Skeletal muscle satellite cell (primary cell): ENCODE data around the gene TMEFF2.
A peak's percentile ranks its signal among the peaks of the same experiment; 100 is the strongest.

Source experiments
- H3K27me3 ChIP-seq: 2 replicates; pipeline ENCODE4 v1.7.0; 2013; ENCODE audit warnings: low read length; ENCODE audit not compliant: control insufficient read depth, insufficient read depth
- H3K36me3 ChIP-seq: 2 replicates; pipeline ENCODE4 v1.7.0; 2013; ENCODE audit warnings: mild to moderate bottlenecking, control low read depth, low read length; ENCODE audit not compliant: insufficient read depth
- H3K4me1 ChIP-seq: 2 replicates; pipeline ENCODE4 v1.7.0; 2013; ENCODE audit warnings: low read length; ENCODE audit not compliant: control insufficient read depth, insufficient read depth
- H3K4me2 ChIP-seq: 2 replicates; pipeline ENCODE4 v1.7.0; 2013; ENCODE audit warnings: mild to moderate bottlenecking, low read length
- H3K4me3 ChIP-seq: 2 replicates; pipeline ENCODE4 v1.7.0; 2013; ENCODE audit warnings: low read length
- H3K9ac ChIP-seq: 2 replicates; pipeline ENCODE4 v1.7.0; 2013; ENCODE audit warnings: mild to moderate bottlenecking, low read depth, low read length, moderate library complexity
- H3K9me3 ChIP-seq: replicated peaks from 2 replicates; pipeline ENCODE4 v1.7.0; 2013; ENCODE audit warnings: mild to moderate bottlenecking, control low read depth, low read length

Gene TMEFF2

DNA sequence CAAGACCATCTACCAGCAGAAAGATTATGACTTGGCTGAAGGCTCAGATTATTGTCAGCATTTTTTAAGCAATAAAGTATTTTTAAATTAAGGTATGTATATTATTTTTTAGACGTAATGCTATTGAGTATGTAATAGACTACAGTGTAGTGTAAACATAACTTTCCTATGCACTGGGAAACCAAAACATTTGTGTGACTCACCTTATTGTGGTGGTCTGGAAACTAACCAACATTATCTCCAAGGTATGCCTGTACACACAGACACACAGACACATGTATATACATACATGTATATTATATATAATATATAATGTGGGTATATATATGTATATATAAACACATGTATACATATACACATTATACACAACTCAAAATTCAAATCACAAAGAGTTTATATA, 9.1 kb upstream of the TMEFF2 start:
- H3K4me2 ChIP-seq: no peak overlapping the region
- no peaks in the 10 kb centered on the region for H3K9me3 ChIP-seq
- no peaks in the 10 kb centered on the region for H3K27me3 ChIP-seq
- no peaks in the 10 kb centered on the region for H3K36me3 ChIP-seq
- H3K4me1 ChIP-seq: no peaks in the 10 kb centered on the region
- no peak overlapping the region for H3K9ac ChIP-seq
- H3K4me3 ChIP-seq: no peak overlapping the region

DNA sequence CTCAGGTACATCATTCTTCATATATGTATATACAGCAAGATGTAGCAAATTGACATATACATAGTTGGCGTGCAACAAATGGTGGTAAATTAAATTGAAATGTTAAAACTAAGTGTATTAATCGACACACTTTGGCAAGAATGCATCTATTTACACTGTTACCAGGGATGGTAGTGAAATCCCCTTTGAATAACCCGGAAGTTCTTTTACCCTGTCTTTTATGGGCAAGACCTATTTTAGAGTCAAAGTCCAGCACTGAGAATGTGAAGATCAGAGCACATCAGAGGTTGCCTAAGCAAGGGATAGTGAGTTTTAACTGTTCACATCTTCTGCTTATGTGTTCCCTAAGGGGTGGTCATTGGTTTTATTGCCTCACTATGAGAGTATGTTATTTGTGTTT, 7.6 kb upstream of the TMEFF2 start:
- Histone ChIP-seq H3K27me3 (no peaks in the 10 kb centered on the region), H3K4me2 (no peak overlapping the region), H3K4me1 (no peaks in the 10 kb centered on the region), H3K9me3 (no peaks in the 10 kb centered on the region), H3K36me3 (no peaks in the 10 kb centered on the region), H3K4me3 (no peak overlapping the region), H3K9ac (no peak overlapping the region)

DNA sequence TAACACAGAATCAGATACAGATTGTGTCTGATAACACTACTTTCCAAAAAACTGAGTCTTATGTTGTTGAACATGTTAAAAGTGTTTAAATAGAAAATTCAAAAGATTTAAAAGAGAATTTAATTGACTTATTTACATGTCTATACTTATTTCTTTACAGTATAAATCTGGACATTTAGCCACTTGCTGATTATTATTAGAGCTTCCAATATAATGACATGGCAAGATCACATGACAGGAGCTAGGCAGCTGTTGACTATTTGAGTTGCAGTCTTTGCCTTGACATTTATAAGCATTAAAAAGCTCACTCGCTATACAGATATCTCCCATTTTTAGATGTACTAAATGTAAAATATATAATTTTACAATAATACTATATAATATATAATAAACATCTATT, 6.4 kb upstream of the TMEFF2 start:
- peaks cover 8% of the 10 kb centered on the region for H3K4me1 ChIP-seq

DNA sequence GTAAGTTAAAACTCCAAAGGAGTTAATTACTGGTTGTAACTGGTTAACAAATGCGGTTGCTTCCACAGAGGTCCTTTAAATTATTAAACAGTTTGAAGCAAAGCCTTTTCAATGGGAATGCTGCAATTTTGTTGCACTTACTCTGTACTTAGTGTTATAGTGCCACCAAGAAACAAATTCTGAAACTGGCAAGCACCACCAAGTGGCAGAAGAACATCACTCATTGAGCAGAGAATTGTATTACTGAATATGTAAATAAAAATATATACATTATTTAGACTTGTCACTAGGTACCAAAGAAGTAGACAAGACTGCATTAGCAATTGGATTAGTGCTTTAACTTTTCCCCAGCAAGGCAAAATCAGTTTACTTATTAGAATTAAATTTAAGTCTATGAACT, 2.6 kb upstream of the TMEFF2 start:
- Histone ChIP-seq H3K4me2 (peak overlapping the region; percentile 94), H3K4me1 (peaks cover 23% of the 10 kb centered on the region), H3K36me3 (no peaks in the 10 kb centered on the region), H3K9me3 (no peaks in the 10 kb centered on the region), H3K27me3 (no peaks in the 10 kb centered on the region), H3K9ac (no peak overlapping the region), H3K4me3 (no peak overlapping the region)

More for the DNA sequence above, 6.4 kb upstream of the TMEFF2 start:
- no peaks in the 10 kb centered on the region for H3K27me3 ChIP-seq
- no peaks in the 10 kb centered on the region for H3K36me3 ChIP-seq
- H3K4me2 ChIP-seq: no peak overlapping the region
- H3K9ac ChIP-seq: no peak overlapping the region
- H3K9me3 ChIP-seq: no peaks in the 10 kb centered on the region
- no peak overlapping the region for H3K4me3 ChIP-seq

DNA sequence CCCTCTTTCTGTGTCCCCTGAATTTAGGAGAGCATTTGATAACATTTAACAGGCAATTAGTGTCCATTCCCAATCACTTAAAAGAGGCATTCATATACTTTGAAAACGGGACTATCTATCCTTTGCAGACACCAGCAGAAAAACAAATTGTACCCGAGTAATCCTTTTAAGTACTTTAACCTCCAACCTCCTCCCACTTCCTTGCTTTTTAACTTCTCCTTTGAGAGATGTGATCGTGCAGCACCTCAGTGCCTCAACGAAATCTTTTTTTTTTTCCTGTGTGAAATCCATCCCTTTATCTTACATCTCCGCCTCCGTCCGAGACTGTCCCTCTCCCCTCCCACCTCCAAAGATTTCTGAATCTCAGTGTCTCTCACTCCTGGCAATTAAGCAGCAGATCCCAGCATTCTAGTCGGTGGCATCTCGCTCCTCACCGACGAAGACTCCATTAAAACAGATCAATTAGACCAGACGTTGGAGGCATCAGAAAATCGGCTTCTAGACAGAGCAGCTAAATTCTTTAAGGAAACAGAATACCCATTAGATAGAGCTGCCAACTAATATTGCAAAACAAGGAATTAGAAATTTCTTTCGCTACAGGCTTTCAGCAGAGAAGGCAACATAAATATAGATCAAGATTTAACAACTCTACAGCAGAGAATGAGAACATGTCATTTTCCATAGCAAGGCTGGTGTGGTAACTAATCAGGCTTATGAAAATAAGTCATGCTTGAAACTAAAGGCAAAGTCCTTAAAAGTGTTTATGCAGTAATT, 1.9 kb upstream of the TMEFF2 start:
- H3K4me1 ChIP-seq: peaks cover 23% of the 10 kb centered on the region
- peak overlapping the region; percentile 94 for H3K4me2 ChIP-seq
- no peaks in the 10 kb centered on the region for H3K36me3 ChIP-seq
- no peaks in the 10 kb centered on the region for H3K27me3 ChIP-seq
- H3K9ac ChIP-seq: peak overlapping the region; percentile 63
- no peaks in the 10 kb centered on the region for H3K9me3 ChIP-seq
- H3K4me3 ChIP-seq: peak overlapping the region; percentile 91

DNA sequence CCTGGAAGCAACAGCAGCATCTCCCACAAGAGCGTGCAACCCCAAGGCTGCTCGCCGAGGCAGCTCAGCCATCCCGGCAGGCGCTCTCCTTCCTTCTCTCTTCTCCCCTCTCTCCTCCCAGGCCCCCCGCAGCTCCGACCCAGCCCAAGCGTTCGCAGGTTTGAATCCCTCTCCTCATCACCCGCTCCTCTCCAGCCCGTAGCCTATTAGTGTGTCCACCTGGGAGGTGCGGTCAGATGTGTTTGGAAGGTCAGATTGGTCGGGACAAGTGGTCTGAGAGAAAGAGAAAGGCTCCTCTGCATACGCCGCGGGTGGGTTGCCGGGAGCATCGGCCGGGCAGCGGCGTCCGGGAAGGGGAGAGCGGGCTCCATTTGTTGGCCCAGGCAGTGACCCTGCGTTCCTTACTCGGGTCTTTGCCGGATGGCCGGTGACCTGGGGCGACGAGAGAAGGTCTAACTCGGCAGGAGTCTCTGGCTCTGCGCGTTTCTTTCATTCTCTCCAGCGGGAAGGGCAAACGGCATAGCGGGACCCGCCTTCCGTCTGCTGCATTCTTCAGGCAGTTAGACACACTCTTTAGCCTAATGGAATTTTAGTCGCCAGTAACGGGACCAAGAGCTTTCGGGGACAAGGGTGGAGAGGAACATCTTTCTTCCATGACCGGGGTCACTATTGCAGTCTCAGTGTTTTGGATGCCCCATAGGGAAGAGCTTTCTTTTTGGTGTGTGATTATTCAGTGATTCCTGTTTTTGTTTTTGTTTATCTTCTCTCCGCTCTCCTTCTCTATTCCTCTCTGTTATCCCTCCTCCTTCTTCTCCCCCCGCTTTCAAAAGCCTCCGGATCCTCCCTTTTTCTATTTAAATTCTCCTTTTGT, 1.1 kb upstream of the TMEFF2 start:
- Histone ChIP-seq H3K36me3 (no peaks in the 10 kb centered on the region), H3K9me3 (no peaks in the 10 kb centered on the region), H3K27me3 (no peaks in the 10 kb centered on the region), H3K4me3 (peak overlapping the region; percentile 91), H3K4me2 (peak overlapping the region; percentile 94), H3K9ac (peak overlapping the region; percentile 63), H3K4me1 (peaks cover 23% of the 10 kb centered on the region)

DNA sequence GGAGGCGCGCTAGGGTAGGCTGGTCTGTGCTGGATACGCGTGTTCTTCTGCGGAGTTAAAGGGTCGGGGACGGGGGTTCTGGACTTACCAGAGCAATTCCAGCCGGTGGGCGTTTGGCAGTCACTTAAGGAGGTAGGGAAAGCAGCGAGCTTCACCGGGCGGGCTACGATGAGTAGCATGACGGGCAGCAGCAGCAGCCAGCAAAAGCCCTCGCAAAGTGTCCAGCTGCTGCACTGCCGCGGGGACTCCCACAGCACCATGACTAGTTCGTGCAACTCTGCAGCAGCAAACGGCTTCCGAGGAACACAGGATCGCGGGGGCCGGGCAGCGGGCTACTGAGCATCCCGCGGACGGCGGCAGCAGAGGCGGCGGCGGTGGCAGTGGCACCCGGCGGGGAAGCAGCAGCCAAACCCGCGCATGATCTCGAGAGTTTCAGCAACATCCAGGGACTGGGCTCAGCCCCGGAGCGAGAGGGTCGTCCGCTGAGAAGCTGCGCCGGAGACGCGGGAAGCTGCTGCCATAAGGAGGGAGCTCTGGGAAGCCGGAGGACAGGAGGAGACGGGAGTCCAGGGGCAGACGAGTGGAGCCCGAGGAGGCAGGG, 368 bp downstream of the TMEFF2 start:
- Histone ChIP-seq H3K4me3 (peak overlapping the region; percentile 91), H3K9ac (peak overlapping the region; percentile 41), H3K27me3 (no peaks in the 10 kb centered on the region), H3K4me1 (peaks cover 23% of the 10 kb centered on the region), H3K9me3 (no peaks in the 10 kb centered on the region), H3K4me2 (peak overlapping the region; percentile 94), H3K36me3 (no peaks in the 10 kb centered on the region)

DNA sequence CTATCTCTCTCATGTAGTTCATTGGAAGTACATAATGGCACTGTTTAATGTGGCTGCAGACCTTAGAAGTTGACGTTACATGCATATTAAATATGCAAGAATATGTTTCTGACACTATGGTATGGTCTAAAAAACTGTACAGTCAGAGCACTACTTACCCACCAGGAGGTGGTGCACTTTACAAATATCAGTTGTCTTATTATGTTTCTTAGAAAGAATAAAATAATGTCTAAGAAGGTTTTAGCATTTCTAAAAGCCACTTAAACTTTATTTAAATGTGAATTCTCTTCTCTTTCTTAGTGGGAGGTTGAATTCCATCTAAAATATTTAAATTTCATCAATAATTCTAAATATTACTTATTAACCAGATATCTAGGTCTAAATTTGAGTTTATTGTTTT, 4.3 kb downstream of the TMEFF2 start:
- Histone ChIP-seq H3K9ac (no peak overlapping the region), H3K36me3 (no peaks in the 10 kb centered on the region), H3K27me3 (no peaks in the 10 kb centered on the region), H3K9me3 (no peaks in the 10 kb centered on the region), H3K4me2 (no peak overlapping the region), H3K4me3 (no peak overlapping the region), H3K4me1 (peaks cover 15% of the 10 kb centered on the region)

DNA sequence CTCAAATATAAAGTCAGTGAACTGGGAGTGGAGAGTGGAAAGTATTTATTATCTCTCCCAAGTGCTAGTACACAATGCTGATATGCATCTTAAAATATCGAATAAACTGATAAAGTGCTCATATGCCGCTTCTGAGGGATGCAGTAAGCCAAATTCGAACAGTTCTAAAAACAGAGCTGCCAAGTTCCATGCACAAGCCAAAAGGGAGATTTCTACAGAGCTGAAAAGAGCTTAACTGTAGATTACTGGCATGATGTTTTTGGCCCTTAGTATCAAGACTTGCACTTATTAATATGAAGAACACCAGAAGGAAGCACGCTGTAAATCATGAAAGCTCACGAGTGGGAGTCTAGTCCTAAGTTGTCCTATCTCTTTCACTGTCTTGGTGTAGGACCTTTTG, 7.9 kb downstream of the TMEFF2 start:
- Histone ChIP-seq H3K27me3 (no peaks in the 10 kb centered on the region), H3K4me2 (no peak overlapping the region), H3K9me3 (no peaks in the 10 kb centered on the region), H3K9ac (no peak overlapping the region), H3K4me3 (no peak overlapping the region), H3K4me1 (no peaks in the 10 kb centered on the region), H3K36me3 (no peaks in the 10 kb centered on the region)

DNA sequence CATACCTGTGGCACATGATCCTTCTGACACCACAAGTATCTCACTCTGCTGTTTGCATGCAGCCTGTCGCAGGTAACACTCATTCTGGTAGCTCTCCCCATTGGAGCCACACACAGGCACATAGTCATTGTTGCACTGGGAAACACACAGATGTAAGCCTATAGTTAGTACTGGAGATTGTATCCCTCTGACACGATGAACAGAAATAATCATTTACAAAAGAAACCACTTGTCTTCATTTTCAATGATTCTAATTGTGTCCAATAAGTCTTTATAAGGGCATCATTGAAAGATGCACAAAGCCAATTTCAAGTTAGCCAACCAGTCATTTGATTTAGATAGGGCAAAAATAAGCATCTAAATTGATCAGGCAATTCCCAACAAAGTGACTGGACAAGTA, 10.4 kb downstream of the TMEFF2 start:
- no peaks in the 10 kb centered on the region for H3K27me3 ChIP-seq
- H3K36me3 ChIP-seq: no peaks in the 10 kb centered on the region
- no peaks in the 10 kb centered on the region for H3K4me1 ChIP-seq
- H3K9ac ChIP-seq: no peak overlapping the region
- H3K4me3 ChIP-seq: no peak overlapping the region
- H3K9me3 ChIP-seq: no peaks in the 10 kb centered on the region
- no peak overlapping the region for H3K4me2 ChIP-seq

DNA sequence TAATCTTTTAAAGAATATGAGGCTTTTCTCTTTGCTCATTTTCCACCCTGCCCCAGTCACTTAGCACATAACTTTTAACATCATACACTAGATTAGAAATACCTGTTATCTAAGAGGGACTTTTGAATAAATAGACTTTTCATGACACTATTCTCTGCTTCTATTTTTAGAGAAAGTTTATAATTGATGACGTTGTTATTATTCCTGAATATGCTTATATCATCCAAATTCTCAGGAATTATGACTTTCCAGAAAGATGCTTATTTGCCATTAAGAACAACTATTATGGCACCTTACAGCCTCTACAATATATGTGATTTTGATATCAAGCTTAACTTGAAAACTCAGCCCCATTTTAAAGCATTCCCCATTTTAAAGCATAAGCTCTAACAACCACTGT, 11.4 kb downstream of the TMEFF2 start:
- H3K4me2 ChIP-seq: no peak overlapping the region
- no peaks in the 10 kb centered on the region for H3K27me3 ChIP-seq
- no peaks in the 10 kb centered on the region for H3K4me1 ChIP-seq
- no peaks in the 10 kb centered on the region for H3K36me3 ChIP-seq
- H3K9me3 ChIP-seq: no peaks in the 10 kb centered on the region
- H3K9ac ChIP-seq: no peak overlapping the region
- no peak overlapping the region for H3K4me3 ChIP-seq
